SKM-1 (cell line): ENCODE data around the gene MBD3L2B.
A peak's percentile ranks its signal among the peaks of the same experiment; 100 is the strongest.
"Not testable (repeated sequence)": the region's sequence is repeated elsewhere in the genome, so short reads cannot be mapped to it uniquely, and the experiment has no call there.

ENCODE experiments used
- DNase-seq: peaks from one replicate; lab custom pipeline; 2025; ENCODE audit not compliant: unreplicated experiment; lab: John Stamatoyannopoulos, UW

The MBD3L2B gene

DNA sequence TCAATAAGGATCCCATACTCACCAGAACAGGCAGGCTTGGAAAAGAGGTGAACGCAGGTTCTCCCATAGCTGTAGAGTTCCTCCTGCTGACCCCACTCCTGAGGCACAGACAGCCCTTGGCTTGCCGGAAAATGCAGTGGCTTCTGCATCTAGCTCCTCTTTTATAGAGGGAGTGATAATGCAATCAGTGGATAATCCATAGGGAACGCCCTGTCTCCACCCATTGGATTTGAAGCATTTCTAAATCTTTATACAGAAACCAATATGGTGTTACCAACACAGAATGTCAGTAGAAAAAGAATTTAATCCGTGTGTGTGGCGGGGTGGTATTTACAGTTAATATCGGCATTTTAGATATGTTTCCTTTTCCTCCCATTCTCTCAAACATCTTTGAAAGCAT, at the start of gene MBD3L2B:
Gene MBD3L2B (minus strand): TSS at position 101 of the 400 bp plus-strand sequence. CDS start 34 bp downstream, at position 67.
- DNase-seq, result not testable (repeated sequence)

DNA sequence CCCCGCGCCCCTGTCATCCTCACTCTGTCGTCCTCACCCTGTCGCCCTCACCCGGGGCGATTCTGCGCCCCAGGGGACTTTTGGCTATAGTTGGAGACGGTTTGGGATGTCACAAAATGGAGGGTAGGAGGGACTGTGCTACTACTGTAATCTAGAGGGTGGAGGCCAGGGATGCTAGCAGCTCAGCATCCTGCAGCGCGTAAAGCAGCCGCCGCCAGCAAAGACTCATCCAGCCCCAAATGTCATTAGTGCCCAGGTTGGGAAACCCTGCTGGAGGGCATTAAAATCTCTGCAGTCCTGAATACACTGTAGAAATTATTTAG, 48.6 kb upstream of the MBD3L2B start:
- DNase-seq, result no peak

DNA sequence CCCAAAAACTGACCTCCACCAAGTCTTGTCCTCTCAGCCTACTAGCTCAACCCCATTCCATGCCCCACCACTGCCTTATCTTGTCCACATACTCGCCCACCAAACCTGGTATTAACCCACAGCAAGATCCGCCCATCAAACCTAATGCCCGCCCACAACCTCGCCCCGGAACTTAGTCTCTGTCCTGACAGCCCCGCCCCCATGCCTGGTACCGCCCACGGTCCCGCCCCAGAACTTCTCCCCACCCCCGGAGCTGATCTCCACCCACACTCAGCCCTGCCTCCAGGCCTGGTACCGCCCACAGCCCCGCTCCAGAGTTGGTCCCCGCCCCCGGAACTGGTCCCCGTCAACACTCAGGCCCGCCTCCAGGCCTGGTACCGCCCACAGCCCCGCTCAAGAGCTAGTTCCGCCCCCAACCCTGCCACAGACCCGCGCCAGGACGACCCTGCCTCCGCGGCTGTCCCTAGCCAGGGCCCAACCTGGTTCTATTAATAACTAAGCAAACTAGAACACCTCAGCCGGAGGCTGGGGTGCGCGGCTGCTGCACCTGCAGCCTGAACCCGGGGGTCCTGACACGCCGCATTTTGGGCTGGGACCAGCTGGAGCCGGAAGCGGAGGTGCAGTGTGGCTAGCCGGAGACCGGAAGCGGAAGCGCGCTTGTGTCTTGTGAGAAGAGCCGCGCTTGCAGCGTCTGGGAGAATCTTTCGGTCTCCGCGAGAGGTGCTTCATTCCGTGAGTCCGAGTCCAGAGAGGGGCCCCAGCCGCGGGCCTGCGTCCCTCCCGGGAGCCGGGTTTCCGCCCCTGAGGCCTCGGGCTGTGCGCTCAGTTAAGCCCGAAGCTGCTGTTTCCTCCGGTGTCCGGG, 48.0 kb upstream of the MBD3L2B start, which contains the start of gene ZNF557:
Gene ZNF557 (plus strand): TSS at position 662 of the 862 bp plus-strand sequence. CDS start 5,372 bp downstream, outside the sequence.
- peak; percentile 94 for DNase-seq

DNA sequence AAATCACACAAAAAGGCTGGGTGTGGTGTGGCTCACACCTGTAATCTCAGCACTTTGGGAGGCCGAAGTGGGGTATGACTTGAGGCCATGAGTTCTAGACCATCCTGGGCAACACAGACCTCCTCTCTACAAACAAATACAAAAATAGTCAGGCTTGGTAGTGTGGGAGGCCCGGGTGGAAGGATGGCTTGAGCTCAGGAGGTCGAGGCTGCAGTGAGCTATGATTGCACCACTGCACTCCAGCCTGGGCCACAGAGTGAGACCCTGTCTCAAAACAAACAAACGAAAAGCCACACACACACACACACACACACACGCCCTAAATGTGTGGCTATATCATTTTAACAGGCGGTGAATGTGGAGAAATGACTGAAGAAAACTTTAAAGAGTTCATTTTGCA, 47.4 kb upstream of the MBD3L2B start:
- no peak for DNase-seq

DNA sequence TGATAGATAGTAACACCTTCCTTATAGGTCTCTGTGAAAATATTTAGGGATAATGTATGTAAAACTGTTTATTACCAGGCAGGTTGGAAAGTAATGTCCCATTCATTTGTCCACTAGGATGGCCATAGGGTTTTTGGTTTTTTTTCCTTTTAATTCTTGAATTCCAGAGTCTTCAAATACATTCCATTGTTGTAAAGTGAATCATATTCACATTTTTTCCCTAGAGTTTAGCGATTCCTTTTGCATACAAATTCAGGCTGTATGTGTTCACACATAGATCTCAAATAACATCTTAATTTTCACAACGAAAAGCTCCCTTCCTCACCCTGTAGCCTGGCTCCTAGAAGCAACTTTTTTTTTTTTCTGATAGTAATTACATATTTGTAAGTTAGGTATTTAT, 46.5 kb upstream of the MBD3L2B start:
- DNase-seq, result no peak

- not testable (repeated sequence) for DNase-seq
Observed at GRCh38 chr19:7067122-7067521, 45.9 kb upstream of the MBD3L2B start.

GRCh38 chr19:7063764-7064418, 42.7 kb upstream of the MBD3L2B start:
- no peak for DNase-seq

DNA sequence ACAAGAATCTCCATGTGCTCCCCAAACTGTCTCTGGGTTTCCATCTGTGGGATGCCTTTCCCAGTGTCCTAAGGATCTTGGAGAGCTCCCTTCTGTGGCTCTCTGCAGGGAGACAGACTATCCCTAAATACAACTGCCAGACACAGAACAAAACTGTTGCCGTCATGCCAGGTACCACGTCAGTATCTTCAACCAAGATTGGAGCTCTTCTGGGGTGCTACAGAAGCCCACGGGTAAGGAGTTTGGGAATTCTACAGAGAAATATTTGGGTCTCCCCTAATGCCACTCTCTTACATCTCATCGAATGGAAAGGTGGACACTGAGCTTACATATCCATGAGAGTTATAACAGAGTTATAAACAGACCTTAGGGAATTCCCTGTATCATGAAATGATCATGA, 42.1 kb upstream of the MBD3L2B start:
- no peak for DNase-seq

DNA sequence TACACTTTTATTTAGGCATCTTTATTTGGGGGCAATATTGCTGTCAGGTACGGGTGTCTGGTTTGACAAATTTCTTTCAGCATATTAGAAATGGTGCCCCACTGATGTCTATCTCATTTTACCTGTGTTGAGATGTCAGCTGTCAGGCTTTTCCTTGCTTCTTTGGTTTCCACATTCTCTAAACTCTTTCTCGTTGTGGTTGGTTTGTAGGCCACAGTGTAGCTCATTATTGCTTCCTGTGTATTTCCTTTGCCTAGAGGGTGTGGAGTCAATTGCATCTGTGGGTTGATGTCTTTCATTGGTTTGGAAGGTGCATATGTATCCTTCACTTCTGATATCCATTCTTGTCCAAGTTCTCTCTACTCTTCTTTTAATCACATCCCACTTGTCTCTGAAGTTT, 38.7 kb upstream of the MBD3L2B start:
- DNase-seq, result not testable (repeated sequence)

GRCh38 chr19:7058576-7058975, 37.3 kb upstream of the MBD3L2B start, which contains the start of gene MBD3L3:
MBD3L3 (minus strand) TSS chr19:7058676; CDS start chr19:7058605, 71 bp downstream.
- not testable (repeated sequence) for DNase-seq

- not testable (repeated sequence) for DNase-seq
Observed at GRCh38 chr19:7056371-7056770, 35.1 kb upstream of the MBD3L2B start.

DNA sequence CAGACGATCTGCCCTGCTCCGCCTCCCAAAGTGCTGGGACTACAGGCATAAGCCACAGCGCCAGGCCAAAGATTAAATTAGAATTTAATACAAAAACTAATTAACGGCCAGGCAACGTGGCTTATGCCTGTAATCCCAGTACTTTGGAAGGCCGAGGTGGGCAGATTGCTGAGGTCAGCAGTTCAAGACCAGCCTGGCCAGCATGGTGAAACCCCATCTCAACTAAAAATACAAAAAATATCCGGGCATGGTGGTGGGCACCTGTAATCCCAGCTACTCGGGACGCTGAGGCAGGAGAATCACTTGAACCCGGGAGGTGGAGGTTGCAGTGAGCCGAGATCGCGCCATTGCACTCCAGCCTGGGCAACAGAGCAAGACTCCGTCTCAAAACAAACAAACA, 34.4 kb upstream of the MBD3L2B start:
- DNase-seq, result not testable (repeated sequence)

DNA sequence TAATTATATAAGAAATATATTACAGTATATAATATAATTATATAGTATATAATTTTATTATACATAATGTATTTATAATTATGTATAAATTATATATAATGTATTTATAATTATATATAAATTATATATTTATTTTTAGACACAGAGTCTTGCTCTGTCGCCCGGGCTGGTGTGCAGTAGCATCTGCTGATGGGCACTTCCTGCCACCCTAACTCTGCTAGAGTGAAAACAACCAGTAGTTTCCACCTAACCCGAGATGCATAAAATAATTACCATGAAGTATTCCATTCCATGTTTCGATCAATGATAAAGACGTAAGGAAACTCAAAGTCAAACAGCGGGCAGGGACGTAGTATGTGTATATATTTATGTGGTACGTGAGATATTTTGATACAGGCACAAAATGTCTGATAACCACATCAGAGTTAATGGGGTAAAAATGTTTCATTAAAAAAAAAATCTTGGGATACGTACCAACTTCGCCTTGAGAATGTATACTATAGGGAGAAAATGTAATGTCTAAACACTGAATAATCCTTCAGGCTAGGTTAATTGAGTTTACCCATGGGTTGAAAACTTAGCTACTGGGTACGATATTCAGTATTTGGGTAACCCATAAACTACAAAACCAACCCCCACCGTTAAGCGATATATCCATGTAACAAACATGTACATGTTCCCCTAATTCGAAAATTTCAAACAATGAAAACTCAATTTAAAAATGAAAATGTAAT, 33.6 kb upstream of the MBD3L2B start:
- DNase-seq, result not testable (repeated sequence)

- DNase-seq, result not testable (repeated sequence)
Observed at GRCh38 chr19:7052896-7053295, 31.7 kb upstream of the MBD3L2B start.

- DNase-seq, result not testable (repeated sequence)
Observed at GRCh38 chr19:7051421-7051820, 30.2 kb upstream of the MBD3L2B start.

GRCh38 chr19:7049021-7049420, 27.8 kb upstream of the MBD3L2B start, which contains the start of gene MBD3L2:
MBD3L2 (plus strand) TSS chr19:7049321; CDS start chr19:7049374, 53 bp downstream.
- not testable (repeated sequence) for DNase-seq

GRCh38 chr19:7041563-7041962, 20.3 kb upstream of the MBD3L2B start:
- not testable (repeated sequence) for DNase-seq

GRCh38 chr19:7040079-7040478, 18.8 kb upstream of the MBD3L2B start, which contains the start of gene MBD3L4:
MBD3L4 (minus strand) TSS chr19:7040179; CDS start chr19:7040144, 35 bp downstream.
- DNase-seq, result not testable (repeated sequence)

DNA sequence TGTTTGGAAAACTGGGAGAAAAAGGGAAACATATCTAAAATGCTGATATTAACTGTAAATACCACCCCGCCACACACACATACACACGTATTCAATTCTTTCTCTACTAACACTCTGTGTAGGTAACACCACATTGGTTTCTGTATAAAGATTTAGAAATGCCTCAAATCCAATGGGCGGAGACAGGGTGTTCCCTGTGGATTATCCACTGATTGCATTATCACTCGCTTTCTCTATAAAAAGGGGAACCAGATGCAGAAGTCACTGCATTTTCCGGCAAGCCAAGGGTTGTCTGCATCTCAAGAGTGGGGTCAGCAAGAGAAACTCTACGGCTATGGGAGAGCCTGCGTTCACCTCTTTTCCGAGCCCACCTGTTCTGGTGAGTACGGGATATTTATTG, 9.0 kb upstream of the MBD3L2B start, which contains the start of gene MBD3L5:
Gene MBD3L5 (plus strand): TSS at position 301 of the 400 bp plus-strand sequence. CDS start 34 bp downstream, at position 335.
- not testable (repeated sequence) for DNase-seq

DNA sequence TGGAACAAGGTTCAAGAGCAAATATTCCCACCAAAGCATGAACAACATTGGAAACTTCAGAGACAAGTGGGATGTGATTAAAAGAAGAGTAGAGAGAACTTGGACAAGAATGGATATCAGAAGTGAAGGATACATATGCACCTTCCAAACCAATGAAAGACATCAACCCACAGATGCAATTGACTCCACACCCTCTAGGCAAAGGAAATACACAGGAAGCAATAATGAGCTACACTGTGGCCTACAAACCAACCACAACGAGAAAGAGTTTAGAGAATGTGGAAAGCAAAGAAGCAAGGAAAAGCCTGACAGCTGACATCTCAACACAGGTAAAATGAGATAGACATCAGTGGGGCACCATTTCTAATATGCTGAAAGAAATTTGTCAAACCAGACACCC, 7.6 kb upstream of the MBD3L2B start:
- DNase-seq, result not testable (repeated sequence)

GRCh38 chr19:7018828-7019227, 2.4 kb downstream of the MBD3L2B start:
- no peak for DNase-seq
